Mesangial cell (primary cell): Measurements from ENCODE around the gene STYXL1. TPM values are rescaled to one million over a fixed set of nuclear protein-coding genes. Genes with fewer than 3 reads are reported as not detected.

Experiments
- total RNA-seq: library from RNA; depleted of rRNA; stranded (reverse); fragments of >200 nt; gene quantifications from 2 replicates; pipeline ENCODE4 v1.2.3, GENCODE V29; 2015

The STYXL1 gene, protein sequence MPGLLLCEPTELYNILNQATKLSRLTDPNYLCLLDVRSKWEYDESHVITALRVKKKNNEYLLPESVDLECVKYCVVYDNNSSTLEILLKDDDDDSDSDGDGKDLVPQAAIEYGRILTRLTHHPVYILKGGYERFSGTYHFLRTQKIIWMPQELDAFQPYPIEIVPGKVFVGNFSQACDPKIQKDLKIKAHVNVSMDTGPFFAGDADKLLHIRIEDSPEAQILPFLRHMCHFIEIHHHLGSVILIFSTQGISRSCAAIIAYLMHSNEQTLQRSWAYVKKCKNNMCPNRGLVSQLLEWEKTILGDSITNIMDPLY
- 31.2 and 47.1 TPM in 2 replicates for total RNA-seq

DNA sequence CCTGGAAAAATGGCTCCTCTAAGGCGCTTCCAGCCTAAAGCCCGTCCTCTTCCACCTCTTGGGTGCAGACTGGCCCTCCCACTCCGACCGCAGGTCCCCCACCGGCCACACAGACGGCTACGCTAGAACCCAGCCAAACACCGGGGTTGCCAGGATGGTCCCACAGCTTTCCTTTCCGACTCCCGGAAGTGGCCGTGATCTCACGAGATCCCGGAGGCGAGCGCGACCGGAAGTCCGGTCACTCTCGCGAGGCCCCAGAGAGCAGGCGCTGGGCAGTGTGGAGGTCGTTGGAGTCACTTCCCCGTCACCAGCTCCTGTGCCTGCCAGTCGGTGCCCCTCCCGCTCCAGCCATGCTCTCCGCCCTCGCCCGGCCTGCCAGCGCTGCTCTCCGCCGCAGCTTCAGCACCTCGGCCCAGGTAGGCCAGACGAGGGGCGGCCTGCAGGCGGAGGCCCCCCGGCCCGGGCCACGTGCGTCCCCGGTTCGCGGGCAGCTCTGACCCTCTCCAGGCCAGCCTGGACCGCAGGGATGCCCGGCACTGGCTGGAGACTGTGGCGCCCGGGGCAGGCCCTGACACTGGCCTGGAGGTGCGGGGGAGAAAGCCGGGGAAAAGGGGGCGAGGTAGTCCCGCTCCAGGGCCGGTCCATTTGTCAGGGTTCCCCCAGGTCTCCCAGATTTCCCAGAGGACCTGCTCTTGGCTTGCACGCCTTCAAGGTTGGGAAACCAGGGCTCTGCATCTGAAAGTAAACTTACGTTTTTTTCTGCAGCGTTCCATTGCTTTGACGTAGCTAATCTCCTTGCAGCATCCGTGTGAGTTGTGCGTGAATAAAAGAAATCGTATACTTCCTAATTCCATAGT is at the start of gene STYXL1, which contains the start of gene MDH2:
TSS of gene STYXL1 (minus strand) at position 190 of the 857 bp plus-strand sequence. CDS start 17,477 bp downstream, outside the sequence.
TSS of gene MDH2 (plus strand) at position 296 of the 857 bp plus-strand sequence. CDS start at position 351, 55 bp downstream.

DNA sequence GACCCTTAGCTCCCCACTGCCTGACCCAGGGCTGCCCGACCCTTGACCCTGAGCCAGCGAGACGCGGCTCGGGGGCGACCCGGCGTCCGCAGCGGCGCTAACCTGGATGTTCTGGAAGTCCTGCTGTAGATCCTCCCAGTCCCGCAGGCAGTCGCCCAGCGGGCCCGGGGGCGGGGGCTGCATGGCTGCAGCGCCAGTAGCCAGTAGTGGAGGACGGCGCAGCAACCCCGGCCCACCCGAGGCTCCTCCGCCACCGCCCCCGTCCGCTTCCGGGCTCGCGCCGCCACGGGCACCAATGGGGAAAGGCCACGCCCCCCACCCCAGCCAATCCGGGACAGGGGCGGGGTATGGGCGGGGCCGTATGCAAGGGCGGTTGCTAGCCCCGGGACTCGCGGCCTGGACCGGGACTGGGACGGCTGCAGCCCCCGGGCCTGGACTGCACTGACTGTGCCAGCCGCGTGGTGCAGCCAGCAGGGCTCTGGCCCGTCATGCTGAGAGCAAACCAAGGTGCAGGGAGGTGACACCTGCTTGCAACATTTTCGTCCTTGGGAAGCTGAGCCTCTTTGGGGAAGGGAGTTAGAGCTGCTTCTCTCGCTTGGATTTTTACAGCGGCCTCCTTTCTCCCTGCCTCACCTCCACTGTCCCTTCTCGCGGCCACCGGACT is 53.3 kb downstream of the STYXL1 start, which contains the start of gene TMEM120A:
TSS of gene TMEM120A (minus strand) at position 208 of the 664 bp plus-strand sequence. CDS start at position 183, 25 bp downstream.

Other genes starting within 250 kb of the STYXL1 start
- gene CCL24, start 234.2 kb downstream of the STYXL1 start, total RNA-seq = not detected in 2 replicates
- gene RHBDD2, start 169.0 kb downstream of the STYXL1 start, total RNA-seq = 37.5 and 64.8 TPM in 2 replicates
- 96.0 and 125 TPM in 2 replicates for gene POR, start 132.8 kb downstream of the STYXL1 start, total RNA-seq
- gene TMEM120A, start 53.4 kb downstream of the STYXL1 start, total RNA-seq = 14.7 and 17.0 TPM in 2 replicates
- gene MDH2, start 106 bp upstream of the STYXL1 start, total RNA-seq = 120 and 146 TPM in 2 replicates
- gene SRRM3, start 153.9 kb upstream of the STYXL1 start, total RNA-seq = 0.13 and 0.16 TPM in 2 replicates